Stomach (tissue), 4 donors: ENCODE measurements around the gene CELF4.

Experiments
- EP300 ChIP-seq: sonication (generic); formaldehyde crosslinking; IDR thresholded peaks from one replicate; pipeline ENCODE4 v1.6.1; 2017; ENCODE audit warnings: antibody characterized with exemption
- POLR2A ChIP-seq, 4 donors: fragments of 450-650 bp; IDR thresholded peaks; one replicate each; pipeline ENCODE4 v1.6.1; 2016; ENCODE audit warnings: antibody characterized with exemption in 4 of 4, control low read depth in 2 of 4, mild to moderate bottlenecking in 1 of 4, moderate library complexity in 1 of 4
- TF ChIP-seq, protein P1 (sequence below), 7 experiments: fragments of 450-650 bp in 4 of 7; fragments of 200-600 bp in 3 of 7; sonication (generic) in 3 of 7; IDR thresholded peaks; one replicate each; pipeline ENCODE4 v1.5.1; 2016 to 2019; ENCODE audit warnings: antibody characterized with exemption in 7 of 7, control low read depth in 2 of 7, mild to moderate bottlenecking in 1 of 7

GRCh38 chr18:37516361-37516853, 49.2 kb downstream of the CELF4 start:
- TF ChIP-seq, protein P1, sequence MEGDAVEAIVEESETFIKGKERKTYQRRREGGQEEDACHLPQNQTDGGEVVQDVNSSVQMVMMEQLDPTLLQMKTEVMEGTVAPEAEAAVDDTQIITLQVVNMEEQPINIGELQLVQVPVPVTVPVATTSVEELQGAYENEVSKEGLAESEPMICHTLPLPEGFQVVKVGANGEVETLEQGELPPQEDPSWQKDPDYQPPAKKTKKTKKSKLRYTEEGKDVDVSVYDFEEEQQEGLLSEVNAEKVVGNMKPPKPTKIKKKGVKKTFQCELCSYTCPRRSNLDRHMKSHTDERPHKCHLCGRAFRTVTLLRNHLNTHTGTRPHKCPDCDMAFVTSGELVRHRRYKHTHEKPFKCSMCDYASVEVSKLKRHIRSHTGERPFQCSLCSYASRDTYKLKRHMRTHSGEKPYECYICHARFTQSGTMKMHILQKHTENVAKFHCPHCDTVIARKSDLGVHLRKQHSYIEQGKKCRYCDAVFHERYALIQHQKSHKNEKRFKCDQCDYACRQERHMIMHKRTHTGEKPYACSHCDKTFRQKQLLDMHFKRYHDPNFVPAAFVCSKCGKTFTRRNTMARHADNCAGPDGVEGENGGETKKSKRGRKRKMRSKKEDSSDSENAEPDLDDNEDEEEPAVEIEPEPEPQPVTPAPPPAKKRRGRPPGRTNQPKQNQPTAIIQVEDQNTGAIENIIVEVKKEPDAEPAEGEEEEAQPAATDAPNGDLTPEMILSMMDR (IDR thresholded peaks at IDR 0.05) = no peak
- TF ChIP-seq EP300 = no peak
- no peak for TF ChIP-seq POLR2A (IDR thresholded peaks at IDR 0.05)
